Activated CD8-positive, alpha-beta memory T cell treated with anti-CD3 and anti-CD28 coated beads, Interleukin-2, amount 10 ng/mL, durations not matched to agents 7 days and 5 days (primary cell): ENCODE results near the gene APLNR. TPM values are rescaled to one million over a fixed set of nuclear protein-coding genes. Genes with fewer than 3 reads are reported as not detected.

Experiments
- ATAC-seq: fragments of 150-1000 bp; cut with Tn5 transposase; one replicate; pipeline ENCODE4 v1.10.0; 2021; ENCODE audit warnings: moderate library complexity
- CTCF ChIA-PET: fragments of 350-600 bp; sonication (Branson Sonifier 250); formaldehyde crosslinking; loops from one replicate; lab custom pipeline; 2021; ENCODE audit warnings: antibody characterized with exemption; lab: Charles Lee
- DNase-seq: peaks from one replicate; pipeline ENCODE4 v3.0.0-alpha.2; 2020
- H3K27ac Mint-ChIP-seq: one replicate; pipeline ENCODE4 v1.8.0; 2021; ENCODE audit warnings: mild to moderate bottlenecking, mixed read lengths
- H3K27me3 Mint-ChIP-seq: one replicate; pipeline ENCODE4 v1.8.0; 2021; ENCODE audit warnings: mixed read lengths
- H3K36me3 Mint-ChIP-seq: one replicate; pipeline ENCODE4 v1.8.0; 2021; ENCODE audit warnings: mild to moderate bottlenecking, mixed read lengths
- H3K4me1 Mint-ChIP-seq: one replicate; pipeline ENCODE4 v1.8.0; 2021; ENCODE audit warnings: mixed read lengths
- H3K4me3 Mint-ChIP-seq: one replicate; pipeline ENCODE4 v1.8.0; 2021; ENCODE audit warnings: mild to moderate bottlenecking, moderate library complexity, mixed read lengths
- H3K9me3 Mint-ChIP-seq: one replicate; pipeline ENCODE4 v1.8.0; 2022; ENCODE audit warnings: low read depth, mixed read lengths
- total RNA-seq, 2 experiments: library from RNA; stranded (reverse); gene quantifications; one replicate each; pipeline ENCODE4 v1.2.3, GENCODE V29; 2021

The APLNR gene
- total RNA-seq, 2 experiments from 2014 or later = not detected

DNA sequence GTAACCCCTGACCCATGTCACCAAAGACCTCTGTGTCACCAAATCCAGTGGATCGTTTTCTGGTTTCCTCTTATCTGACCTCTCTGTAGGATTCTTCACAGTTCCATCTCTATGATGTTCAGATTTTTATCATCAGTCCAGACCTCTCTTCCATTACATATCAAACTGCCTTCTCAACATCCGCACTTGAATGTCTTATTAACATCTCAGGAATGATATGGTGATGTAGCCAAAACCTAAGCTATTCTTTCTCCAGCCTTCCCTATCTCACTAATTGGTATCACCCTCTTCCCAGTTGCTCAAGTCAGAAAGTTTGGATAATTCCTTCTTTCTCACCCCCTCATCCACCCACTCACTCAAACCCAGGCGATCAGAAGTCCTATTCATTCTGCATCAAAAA lies 13.4 kb downstream of the APLNR start:
- ATAC-seq (no peak), DNase-seq (no peak)
- CTCF ChIA-PET = interaction anchor here (0.9 to 1.5 kb wide), 2 partner anchors 26 to 27 kb away, joined by 3 to 9 read pairs; no protein-coding TSS in a partner anchor
- H3K4me3 Mint-ChIP-seq = no peak overlapping the region
- no peaks in the 10 kb centered on the region for H3K4me1 Mint-ChIP-seq
- H3K27me3 Mint-ChIP-seq = no peaks in the 10 kb centered on the region
- no peaks in the 10 kb centered on the region for H3K36me3 Mint-ChIP-seq
- no peak overlapping the region for H3K27ac Mint-ChIP-seq
- no peaks in the 10 kb centered on the region for H3K9me3 Mint-ChIP-seq

DNA sequence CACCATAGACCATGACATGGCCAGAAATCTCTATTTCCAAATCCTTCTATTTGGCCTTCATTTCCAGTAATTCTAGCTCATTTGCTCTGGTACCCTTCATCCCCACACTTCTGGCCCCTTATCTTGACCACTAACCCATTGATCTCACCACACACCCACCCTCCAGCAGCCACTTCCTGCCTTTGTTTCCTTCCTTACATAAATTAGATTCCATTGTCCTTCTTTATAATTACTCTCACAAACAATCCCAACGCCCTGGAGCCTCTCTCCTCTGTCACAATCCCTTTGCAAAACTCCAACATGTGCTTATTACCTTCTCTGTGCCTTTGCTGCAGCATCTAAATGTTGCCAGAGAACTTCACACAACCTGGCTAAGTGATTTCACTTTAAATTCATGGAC lies 14.8 kb downstream of the APLNR start:
- Mint-ChIP-seq H3K4me1 (no peaks in the 10 kb centered on the region), H3K4me3 (no peak overlapping the region), H3K27me3 (peaks cover 4% of the 10 kb centered on the region), H3K36me3 (no peaks in the 10 kb centered on the region), H3K9me3 (no peaks in the 10 kb centered on the region), H3K27ac (no peak overlapping the region)
- DNase-seq (no peak), ATAC-seq (no peak)
- CTCF ChIA-PET = interaction anchor here (1.5 kb wide), 1 partner anchor 28 kb away, joined by 3 read pairs; no protein-coding TSS in a partner anchor

DNA sequence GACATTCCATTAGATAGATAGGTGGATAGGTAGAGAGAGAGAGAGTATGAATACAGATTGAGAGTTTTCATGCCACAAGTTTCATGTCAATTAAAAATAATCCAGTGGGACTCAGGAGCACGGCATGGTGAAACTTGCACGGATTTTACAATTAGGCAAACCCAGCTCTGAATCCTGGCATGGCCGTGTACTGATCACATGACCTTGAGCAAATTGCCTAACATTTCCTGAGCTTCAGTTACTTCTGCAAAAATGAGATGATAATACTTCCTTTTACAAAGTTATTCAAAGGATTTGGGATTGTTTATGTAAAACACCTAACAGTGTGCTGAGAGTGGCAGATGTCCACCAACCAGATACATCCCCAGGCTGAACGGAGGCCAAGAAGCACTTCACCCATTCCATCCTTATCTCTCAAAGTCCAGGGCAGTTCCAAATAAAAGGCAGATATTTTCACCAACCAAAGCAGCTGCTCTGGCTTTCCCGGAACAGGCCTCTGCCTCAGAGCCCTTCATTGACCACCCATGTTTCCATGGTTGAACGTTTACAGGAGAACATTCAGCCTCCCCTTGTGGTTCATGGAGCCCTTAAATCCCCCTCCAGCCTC lies 17.9 kb downstream of the APLNR start:
- CTCF ChIA-PET = interaction anchor here (1.1 kb wide), 1 partner anchor 31 kb away, joined by 3 read pairs; no protein-coding TSS in a partner anchor
- H3K27me3 Mint-ChIP-seq = peaks cover 4% of the 10 kb centered on the region
- no peak for DNase-seq
- no peaks in the 10 kb centered on the region for H3K4me1 Mint-ChIP-seq
- no peaks in the 10 kb centered on the region for H3K36me3 Mint-ChIP-seq
- H3K27ac Mint-ChIP-seq = no peak overlapping the region
- no peak for ATAC-seq
- no peaks in the 10 kb centered on the region for H3K9me3 Mint-ChIP-seq
- no peak overlapping the region for H3K4me3 Mint-ChIP-seq

DNA sequence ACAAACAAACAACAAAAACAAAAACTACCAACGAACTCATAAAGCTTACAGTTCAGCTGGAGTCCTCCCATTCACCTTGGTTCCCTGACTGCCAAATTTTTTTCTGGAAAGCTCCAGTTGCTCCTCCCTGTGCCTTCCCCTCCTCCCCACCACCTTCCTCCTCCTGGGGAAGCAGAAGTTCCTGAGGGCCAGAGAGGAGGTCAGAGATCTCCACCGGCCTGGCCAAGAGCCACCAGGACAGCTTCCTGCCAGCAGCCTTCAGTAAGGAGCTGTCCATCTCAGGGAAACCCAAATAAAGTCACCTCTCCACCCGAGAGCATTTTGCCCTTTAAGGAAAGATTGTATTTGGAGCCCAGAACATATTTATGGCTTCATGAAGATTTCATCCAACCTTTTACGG lies 20.0 kb downstream of the APLNR start:
- ATAC-seq = no peak
- no peaks in the 10 kb centered on the region for H3K36me3 Mint-ChIP-seq
- no peak overlapping the region for H3K27ac Mint-ChIP-seq
- H3K27me3 Mint-ChIP-seq = peaks cover 4% of the 10 kb centered on the region
- H3K9me3 Mint-ChIP-seq = no peaks in the 10 kb centered on the region
- no peaks in the 10 kb centered on the region for H3K4me1 Mint-ChIP-seq
- H3K4me3 Mint-ChIP-seq = no peak overlapping the region
- CTCF ChIA-PET = no interaction called here
- DNase-seq = no peak

DNA sequence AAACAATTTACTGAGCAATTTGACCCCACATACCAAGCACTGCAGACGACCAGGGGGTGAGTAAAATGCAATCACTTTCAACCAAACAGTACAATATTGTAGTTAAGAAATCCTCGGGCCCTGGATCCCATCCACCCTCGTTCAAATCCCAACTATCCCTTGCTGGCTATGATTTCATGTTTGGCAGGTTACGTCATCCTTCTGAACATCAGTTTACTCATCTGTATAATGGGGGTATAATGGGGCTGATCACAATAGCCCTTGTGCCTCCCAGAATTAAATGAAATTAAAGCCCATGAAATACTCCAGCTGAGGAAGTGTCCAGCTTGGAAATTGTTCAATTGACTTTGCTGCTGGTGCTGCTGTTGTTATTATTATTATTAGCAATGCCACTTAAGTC lies 20.6 kb downstream of the APLNR start:
- Mint-ChIP-seq H3K9me3 (no peaks in the 10 kb centered on the region), H3K27me3 (peaks cover 4% of the 10 kb centered on the region), H3K27ac (no peak overlapping the region), H3K4me1 (no peaks in the 10 kb centered on the region), H3K36me3 (no peaks in the 10 kb centered on the region), H3K4me3 (no peak overlapping the region)
- no peak for ATAC-seq
- no peak for DNase-seq
- CTCF ChIA-PET = no interaction called here

DNA sequence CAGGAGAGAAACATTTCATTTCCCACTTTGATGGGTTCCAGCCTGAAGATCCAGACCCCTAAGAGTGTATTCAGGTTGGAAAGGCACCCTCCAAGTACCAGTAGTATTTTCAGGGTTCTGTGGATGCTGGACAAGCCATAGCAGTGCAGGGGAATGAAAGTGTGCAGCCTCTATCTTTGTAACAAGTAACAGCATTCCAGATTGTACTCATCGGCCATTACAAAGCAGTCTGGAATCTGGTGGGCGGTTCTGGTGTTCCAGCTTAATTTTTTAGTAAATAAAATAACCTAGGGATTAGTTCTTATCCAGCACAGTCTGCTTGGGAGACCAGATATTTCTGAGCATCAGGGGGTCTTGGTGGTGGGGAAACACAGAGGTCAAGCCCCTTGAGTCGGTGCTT lies 22.6 kb downstream of the APLNR start:
- Mint-ChIP-seq H3K4me1 (no peaks in the 10 kb centered on the region), H3K9me3 (no peaks in the 10 kb centered on the region), H3K4me3 (no peak overlapping the region), H3K27ac (no peak overlapping the region), H3K27me3 (peaks cover 4% of the 10 kb centered on the region), H3K36me3 (no peaks in the 10 kb centered on the region)
- DNase-seq (no peak), ATAC-seq (no peak)
- CTCF ChIA-PET = no interaction called here

DNA sequence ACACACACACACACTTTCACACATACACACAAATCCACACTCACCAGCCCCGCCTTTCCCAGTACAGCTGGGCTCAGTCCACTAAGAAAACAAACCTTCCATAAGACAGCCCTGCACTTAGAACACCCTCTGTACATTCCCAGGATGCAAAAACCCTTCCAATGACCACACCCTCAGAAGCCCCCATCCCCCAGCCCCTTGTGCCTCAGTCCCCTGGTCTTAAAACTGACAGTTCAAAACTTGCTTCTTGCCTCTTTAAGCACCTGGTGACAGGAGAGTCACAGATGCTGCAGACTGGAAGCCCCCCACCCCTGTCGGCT lies 23.0 kb downstream of the APLNR start:
- ATAC-seq (no peak), DNase-seq (no peak)
- Mint-ChIP-seq H3K27me3 (peaks cover 7% of the 10 kb centered on the region), H3K36me3 (no peaks in the 10 kb centered on the region), H3K9me3 (no peaks in the 10 kb centered on the region), H3K4me3 (no peak overlapping the region), H3K27ac (no peak overlapping the region), H3K4me1 (no peaks in the 10 kb centered on the region)
- CTCF ChIA-PET = interaction anchor here (1.0 kb wide), 1 partner anchor 36 kb away, joined by 3 read pairs; no protein-coding TSS in a partner anchor

DNA sequence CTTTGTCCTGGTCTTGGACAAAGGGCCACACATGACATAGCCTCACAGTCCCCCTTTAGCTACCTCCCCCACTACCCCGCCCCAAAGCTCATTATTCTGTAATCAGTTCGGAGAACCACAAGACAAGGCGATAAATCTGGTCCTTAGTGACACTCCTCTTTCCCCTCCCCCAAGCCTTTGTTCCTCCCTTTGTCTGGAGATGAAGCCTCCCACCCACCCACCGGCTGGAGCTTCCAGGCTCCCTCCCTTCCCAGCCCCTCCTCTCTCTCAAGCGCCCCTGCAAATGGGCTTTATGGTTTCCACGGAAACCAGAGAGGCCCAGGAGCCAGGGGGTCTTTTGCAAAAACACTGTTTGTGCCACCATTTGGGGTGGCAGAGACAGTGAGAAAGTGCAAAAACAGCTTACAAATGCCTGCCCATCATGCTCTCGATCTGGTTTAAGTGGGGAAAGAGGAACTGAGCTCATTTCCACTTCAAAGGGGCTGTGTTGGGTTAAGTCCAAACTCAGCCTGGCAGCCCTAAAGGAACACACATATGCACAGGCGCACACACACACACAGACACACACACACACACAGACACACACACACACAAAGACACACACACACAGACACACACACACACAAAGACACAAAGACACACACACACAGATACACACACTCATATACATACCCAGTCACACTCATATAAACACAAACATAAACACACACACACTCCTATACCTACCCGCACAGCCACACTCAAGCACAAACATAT lies 23.5 kb downstream of the APLNR start:
- Mint-ChIP-seq H3K36me3 (no peaks in the 10 kb centered on the region), H3K27ac (no peak overlapping the region), H3K4me3 (no peak overlapping the region), H3K27me3 (peaks cover 7% of the 10 kb centered on the region), H3K9me3 (no peaks in the 10 kb centered on the region), H3K4me1 (no peaks in the 10 kb centered on the region)
- CTCF ChIA-PET = interaction anchor here (1.0 kb wide), 1 partner anchor 36 kb away, joined by 3 read pairs; no protein-coding TSS in a partner anchor
- ATAC-seq = no peak
- DNase-seq = no peak

DNA sequence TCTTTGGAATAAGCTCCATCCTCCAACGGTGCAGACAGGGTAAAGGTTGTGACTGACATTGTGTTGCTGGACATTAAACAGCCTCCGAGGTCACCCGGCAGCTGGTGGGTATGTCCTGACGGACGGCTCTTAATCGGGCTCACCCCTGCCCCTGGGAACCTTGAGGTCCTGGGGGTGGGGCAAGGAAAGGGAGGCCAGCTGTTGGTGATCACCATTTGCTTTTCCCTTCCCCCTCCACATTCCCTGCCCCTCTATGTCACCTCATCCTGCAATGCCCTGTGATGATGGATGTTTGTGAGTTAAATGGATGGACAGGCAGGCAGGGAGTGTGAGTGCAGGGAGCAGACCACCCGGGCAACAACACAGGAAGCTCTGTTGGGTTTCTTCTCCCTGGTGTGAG lies 26.3 kb downstream of the APLNR start:
- DNase-seq = no peak
- Mint-ChIP-seq H3K36me3 (no peaks in the 10 kb centered on the region), H3K27me3 (peaks cover 2% of the 10 kb centered on the region), H3K9me3 (no peaks in the 10 kb centered on the region), H3K27ac (no peak overlapping the region), H3K4me1 (no peaks in the 10 kb centered on the region), H3K4me3 (no peak overlapping the region)
- no peak for ATAC-seq
- CTCF ChIA-PET = no interaction called here

DNA sequence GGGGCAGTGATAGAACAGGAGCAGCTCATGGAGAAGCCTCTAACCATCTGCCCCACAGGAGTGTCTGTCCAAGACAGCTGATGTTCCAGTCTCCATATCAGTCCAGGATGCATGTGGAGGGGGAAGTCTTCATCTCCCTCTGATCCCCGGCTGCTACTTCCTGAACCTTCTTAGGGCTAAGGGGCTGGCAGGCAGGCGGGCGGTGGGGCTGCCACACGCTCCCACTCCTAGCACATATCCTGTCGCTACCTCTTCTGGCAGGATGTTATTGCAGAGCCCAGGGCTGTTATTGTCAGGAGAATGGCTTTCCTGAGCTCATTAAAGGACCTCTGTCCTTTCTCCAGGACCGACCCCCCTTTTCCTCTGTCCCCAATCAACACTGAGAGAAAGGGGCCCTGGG lies 29.9 kb downstream of the APLNR start:
- CTCF ChIA-PET = no interaction called here
- Mint-ChIP-seq H3K27ac (no peak overlapping the region), H3K4me1 (no peaks in the 10 kb centered on the region), H3K4me3 (no peak overlapping the region), H3K36me3 (no peaks in the 10 kb centered on the region), H3K27me3 (peaks cover 6% of the 10 kb centered on the region), H3K9me3 (no peaks in the 10 kb centered on the region)
- ATAC-seq (no peak), DNase-seq (no peak)

DNA sequence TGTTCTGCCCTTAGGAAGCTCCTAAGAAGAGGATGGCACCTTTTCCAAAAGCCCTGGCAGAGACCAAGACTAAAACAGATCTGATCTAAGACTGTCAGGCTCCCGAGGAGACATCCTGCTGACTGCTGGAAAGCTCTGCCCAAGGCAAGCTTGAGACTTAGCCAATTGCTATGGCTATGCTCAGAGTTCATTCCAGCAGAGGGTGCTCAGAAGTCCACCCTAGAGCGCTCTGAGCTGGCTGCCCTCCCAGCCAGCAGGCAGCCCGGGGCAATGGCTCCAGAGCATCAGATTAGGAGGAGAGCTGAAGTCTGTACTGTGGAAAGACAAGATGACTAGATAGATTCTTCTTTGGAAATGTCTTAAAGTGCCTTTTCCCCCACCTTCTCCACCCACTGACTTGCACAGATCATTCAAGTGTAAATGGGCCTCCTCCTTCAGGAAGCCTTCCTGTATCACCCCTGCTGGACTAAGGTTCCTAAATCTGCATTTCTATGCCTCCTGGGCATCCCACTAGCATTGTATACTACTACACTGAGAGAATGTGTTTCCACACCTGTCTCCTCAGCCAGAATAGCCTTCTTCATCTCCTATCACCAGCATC lies 31.9 kb downstream of the APLNR start:
- ATAC-seq (no peak), DNase-seq (no peak)
- H3K27ac Mint-ChIP-seq = no peak overlapping the region
- CTCF ChIA-PET = no interaction called here
- H3K36me3 Mint-ChIP-seq = no peaks in the 10 kb centered on the region
- no peaks in the 10 kb centered on the region for H3K9me3 Mint-ChIP-seq
- peaks cover 6% of the 10 kb centered on the region for H3K27me3 Mint-ChIP-seq
- no peak overlapping the region for H3K4me3 Mint-ChIP-seq
- H3K4me1 Mint-ChIP-seq = no peaks in the 10 kb centered on the region

DNA sequence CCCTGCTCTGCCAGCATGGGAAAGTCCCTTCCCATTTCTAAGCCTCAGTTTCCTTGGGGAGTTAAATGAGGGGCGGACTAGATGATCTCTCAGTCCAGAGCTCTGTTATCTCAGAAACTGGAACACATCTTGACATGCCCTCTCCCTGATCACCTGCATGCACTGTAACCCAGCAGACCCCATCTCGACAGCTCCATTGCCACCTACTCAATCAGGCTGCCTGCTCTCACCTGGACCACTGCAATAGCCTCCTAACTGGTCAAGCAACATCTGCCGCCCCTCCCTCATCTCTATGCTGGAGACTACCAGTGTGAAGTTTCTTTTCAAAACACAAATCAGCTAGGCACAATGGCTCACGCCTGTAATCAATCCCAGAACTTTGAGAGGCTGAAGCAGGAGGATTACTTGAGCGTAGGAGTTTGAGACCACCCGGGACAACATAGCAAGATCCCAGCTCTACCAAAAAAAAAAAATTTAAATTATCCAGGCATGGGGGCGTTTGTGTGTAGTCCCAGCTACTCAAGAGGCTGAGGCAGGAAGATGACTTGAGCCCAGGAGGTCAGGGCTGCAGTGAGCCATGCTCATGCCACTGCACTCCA lies 33.1 kb downstream of the APLNR start:
- Mint-ChIP-seq H3K27ac (no peak overlapping the region), H3K4me3 (no peak overlapping the region), H3K9me3 (no peaks in the 10 kb centered on the region), H3K27me3 (peaks cover 3% of the 10 kb centered on the region), H3K4me1 (no peaks in the 10 kb centered on the region), H3K36me3 (no peaks in the 10 kb centered on the region)
- no peak for DNase-seq
- CTCF ChIA-PET = no interaction called here
- no peak for ATAC-seq

DNA sequence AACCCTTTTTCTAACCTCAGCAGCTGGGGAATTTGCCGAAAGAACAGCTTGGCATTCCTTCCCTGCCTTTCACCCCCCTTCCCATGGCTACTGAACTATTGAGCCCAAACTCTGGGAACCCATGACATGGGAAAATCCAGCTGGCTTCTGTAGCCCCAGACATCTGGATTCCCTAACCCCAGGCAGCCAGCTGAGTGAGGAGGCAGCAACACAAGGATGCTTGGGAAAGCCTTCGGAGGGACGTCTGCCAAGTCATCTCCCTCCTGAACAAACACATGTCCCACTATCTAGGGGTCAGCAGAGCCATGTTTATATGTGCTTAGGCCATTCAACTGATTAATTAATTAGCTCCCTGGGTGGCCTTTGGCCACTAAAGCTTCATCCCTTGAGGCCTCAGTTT lies 33.7 kb downstream of the APLNR start:
- no peak for DNase-seq
- no peak overlapping the region for H3K4me3 Mint-ChIP-seq
- no peak for ATAC-seq
- H3K27me3 Mint-ChIP-seq = peaks cover 3% of the 10 kb centered on the region
- no peaks in the 10 kb centered on the region for H3K9me3 Mint-ChIP-seq
- H3K36me3 Mint-ChIP-seq = no peaks in the 10 kb centered on the region
- CTCF ChIA-PET = no interaction called here
- H3K27ac Mint-ChIP-seq = no peak overlapping the region
- no peaks in the 10 kb centered on the region for H3K4me1 Mint-ChIP-seq
